GM18519 (cell line): ENCODE measurements around the gene WT1.
"Not testable (repeated sequence)": the region's sequence is repeated elsewhere in the genome, so short reads cannot be mapped to it uniquely, and the experiment has no call there.

Experiments used
- ATAC-seq: cut with Tn5 transposase; IDR thresholded peaks from one replicate; pipeline ENCODE4 v1.9.1; 2021; ENCODE audit warnings: mild to moderate bottlenecking, moderate library complexity; ENCODE audit not compliant: unreplicated experiment, low FRiP score

WT1 gene

DNA sequence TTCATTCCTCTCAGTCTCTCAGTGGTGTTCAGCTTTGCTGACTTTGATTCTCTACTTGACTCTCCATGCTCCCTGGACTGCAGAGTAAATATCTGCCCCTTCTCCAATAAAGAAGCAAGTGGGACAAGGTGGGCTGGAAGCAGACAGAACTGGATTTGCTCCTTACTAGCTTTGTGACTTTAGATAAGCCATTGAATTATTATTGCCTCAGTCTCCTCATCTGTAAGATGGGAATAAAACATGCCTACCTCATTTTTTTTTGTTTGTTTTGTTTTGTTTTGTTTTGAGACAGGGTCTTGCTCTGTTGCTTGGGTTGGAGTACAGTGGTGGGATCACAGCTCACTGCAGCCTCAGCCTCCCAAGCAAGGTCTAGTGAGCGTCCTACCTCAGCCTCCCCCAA lies 44.6 kb downstream of the WT1 start:
- ATAC-seq: no peak

DNA sequence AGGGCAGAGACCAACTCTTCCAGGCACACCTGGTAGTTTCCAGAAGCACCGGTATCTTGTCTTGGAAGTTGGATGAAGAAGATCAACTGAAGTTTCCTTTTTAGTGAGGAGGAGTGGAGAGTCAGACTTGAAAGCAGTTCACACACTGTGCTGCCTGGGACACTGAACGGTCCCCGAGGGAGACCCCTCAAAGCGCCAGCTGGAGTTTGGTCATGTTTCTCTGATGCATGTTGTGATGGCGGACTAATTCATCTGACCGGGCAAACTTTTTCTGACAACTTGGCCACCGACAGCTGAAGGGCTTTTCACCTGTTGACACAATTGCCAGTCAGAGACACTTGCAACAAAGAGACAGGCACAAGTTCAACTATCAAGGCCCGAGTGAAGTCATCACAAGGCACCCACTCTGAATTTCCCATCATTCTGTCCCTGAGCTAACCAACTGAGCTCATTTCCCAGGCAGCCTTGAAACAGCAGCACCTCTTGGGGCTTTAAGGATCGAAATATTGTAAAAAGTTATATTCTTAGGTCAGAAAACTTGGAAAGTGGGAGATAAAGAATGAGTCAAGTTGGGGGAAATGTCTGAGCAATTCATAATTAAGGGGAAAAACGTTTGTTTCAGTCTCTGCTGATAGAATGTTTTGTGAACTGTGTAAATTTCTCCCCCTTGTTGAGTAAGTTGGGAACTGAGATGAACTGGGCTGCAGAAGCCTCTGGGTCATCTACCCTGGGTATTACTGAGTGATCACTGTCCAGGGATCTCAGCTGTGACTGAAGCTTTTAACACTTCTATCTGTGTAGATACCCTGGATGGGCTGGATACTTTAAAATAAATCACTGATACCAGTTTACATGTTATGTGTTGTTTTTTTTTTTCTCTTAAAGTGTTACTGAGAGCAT lies 46.2 kb downstream of the WT1 start:
- ATAC-seq: no peak

DNA sequence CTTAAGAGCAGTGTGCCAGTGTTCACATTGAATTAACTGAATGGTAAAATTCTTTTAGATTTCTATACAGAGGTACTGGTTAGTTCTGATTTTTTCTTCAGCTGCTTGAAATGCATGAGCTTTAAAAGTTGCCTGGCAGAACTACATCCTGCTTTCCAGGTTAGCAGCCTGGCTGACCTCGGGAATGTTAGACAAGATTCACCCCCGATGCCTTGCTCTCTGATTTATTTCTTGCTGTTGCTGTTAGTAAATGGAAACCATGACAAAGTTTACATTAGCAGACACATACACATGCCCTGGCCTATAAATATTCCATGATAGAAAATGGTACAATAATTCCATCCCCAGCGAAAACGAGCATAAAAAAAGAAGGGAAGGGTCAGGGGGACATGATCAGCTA lies 47.0 kb downstream of the WT1 start:
- ATAC-seq: no peak

DNA sequence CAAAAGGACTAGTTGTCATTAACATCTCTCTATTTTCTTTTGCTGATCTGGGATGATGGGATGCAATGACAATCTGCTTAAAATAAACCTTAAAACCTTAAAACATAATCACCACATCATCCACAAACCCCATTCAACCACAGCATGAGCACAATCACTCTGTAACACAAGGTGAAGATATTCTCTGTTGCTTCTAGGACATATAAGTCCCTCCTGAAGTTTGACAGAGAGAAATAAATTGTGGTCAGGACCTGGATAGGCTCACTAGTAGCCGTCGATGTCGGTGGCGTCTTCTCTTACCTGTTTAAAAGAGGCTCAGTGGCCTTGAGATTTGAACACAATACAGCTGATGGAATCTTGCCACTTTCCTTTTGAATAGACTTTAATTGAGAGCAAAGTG lies 47.9 kb downstream of the WT1 start:
- no peak for ATAC-seq

DNA sequence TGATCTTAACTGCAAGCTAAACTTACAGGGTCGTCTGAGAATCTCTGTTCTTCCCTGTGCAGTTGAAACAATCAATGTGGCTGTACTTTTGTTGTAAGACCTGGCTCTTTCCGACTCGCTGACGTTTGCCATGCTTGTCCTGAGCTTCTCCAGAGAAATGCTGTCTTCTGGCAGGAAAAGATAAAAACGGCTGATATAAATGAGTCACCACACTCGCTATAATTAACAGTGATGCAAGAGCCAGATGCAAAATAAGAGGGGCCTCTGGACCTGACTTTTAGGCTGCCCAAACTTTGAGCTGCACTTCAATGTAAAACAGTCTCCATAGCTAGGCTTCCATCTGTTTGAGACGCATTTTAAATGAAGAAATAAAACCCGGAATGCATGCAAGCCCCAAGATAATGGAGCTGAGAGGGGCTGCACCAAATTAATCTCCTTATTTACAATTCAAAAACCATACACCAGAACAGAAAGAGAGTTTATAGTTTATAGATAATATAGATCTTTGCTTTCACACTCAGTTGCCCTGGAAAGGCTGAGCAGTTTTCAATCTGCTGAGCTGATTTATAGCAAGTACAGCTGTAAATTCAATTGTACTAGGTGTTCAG lies 48.5 kb downstream of the WT1 start:
- no peak for ATAC-seq

DNA sequence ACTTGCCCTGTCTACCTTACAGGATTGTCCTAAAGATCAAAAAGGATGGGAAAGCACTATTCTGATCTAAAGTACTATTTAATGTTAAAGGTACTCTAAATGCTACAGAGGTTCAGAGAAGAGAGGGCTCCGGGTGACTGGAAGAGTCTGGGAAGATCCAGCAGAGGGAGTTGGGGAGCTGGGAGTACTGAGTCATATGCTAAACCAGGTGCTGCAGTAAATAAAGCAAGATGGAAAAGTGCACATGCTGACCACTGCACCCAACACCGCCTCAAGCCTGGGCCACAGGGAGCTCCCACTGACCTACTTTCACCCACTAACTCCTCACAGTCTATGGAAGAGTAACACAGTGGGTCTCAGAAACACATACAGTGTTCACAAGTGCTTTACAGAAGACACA lies 49.3 kb downstream of the WT1 start:
- ATAC-seq: no peak

DNA sequence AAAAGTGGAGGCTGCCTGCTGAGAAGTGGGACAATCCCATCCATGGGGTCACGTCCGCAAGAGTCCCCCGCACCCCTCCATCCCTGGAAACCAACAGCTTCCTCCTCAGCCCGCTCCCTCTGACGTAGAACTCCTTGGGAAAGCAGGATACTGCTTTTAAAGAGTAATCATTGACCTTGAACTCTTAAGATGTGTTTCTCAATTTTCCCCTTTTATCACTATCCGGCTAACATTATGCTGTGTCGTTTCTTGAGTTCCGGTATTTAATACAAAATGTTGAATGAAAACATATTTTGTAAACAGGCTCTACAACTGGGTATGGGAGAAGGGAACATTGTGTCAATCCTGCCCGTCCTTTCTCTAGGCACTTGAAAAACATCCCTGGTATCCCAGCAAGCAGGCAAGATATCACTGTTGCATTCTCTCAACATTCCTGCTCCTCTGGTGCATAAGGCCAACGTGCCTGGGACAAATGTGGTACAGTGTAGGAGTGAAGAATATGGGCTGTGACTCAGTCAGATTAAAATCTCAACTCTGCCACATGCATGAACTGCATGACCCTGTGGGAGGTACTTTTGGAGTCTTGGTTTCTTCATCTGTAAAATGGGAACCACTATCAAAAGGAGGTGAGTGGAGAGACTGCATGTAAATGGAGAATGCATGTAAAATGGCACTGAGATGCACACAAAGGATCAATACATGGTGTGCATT lies 52.8 kb downstream of the WT1 start:
- ATAC-seq: no peak

DNA sequence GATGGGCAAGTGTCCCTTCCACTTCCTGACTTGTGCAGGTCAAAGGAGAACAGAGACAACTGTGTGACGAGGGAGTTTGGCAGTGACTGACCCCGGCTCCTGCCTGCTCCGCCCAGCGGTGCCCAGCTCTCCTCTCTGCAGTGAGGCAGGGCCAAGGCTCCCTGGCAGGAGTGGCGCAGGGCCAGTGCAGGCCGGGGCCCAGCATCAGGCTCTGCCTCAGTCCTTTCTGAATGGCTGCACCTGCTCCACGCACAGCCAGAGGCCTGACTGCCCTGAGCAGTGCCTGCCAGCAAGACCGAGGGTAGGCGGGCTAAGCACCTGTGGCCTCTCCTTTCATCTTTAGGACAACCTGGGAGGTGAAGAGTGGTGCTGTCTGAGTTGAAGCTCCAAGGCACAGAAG lies 54.2 kb downstream of the WT1 start:
- no peak for ATAC-seq

DNA sequence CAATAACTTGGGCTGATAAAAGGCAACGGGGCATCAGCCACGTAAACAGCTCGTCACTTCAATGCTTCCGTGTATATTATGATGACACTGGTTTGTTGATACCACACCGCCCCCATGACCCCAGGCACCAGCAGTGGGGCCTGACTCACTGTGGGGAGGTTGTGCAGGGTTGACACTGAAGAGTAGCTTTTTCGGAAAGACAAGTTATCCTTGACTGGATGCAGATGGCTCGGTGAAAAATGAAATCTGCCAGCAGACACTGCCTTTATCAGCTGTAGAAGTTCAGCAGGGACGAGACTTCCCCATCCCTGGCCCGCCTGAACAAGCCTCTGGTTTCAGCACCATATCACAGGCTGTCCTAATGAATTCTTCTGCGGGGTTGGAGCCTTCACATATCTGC lies 55.6 kb downstream of the WT1 start:
- no peak for ATAC-seq

DNA sequence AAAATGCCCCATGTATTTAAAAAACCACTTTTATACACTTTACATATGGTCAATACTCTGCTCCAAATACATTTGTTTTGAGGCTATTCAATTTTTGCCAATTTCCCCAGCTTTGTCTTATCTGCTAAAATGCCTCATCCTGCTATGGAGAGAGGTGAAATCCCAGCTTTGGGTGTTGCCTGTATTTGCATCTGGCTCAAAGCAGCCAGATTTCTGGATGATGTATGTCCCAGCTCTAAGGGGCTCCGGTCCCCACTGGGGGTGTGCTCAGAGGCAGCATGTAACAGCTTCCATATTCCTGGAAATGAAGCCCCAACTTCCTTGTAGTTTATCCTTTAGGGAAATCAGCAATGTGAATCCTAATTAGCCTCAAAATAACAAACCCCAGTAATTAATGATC lies 59.5 kb downstream of the WT1 start:
- no peak for ATAC-seq

DNA sequence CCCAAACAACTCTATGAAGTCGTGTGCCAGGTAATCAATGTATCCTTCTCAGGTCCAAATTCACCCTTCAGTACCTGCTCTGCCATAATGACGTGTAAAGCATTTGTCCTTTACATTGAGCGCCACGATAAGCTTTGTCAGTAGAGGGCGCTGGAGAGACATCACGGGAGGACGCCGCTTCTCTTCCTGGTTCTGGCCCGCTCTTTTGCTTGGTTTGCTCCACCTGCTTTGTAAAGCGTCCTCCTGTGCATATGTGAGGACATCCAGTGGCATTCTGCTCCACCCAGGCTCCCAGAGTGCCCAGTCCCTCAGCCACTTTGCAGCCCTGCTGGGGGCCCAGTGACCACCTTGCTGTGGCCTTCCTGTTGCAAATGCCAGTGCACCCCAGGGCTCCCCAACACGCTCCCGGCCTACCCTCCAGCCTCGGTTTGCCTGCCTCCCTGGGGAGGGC lies 61.1 kb downstream of the WT1 start:
- ATAC-seq: no peak

DNA sequence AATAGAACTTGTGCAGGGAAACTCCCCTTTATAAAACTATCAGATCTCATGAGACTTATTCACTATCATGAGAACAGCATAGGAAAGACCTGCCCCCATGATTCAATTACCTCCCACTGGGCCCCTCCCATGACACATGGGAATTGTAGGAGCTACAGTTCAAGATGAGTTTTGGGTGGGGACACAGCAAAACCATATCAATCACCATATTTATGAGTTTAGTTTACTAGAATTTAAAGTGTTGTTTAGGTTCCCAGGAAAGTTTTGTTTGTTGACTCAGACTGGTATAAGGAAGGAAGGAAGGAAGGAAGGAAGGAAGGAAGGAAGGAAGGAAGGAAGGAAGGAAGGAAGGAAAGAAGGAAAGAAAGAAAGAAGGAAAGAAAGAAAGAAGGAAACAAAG lies 65.4 kb downstream of the WT1 start:
- ATAC-seq: not testable (repeated sequence)

DNA sequence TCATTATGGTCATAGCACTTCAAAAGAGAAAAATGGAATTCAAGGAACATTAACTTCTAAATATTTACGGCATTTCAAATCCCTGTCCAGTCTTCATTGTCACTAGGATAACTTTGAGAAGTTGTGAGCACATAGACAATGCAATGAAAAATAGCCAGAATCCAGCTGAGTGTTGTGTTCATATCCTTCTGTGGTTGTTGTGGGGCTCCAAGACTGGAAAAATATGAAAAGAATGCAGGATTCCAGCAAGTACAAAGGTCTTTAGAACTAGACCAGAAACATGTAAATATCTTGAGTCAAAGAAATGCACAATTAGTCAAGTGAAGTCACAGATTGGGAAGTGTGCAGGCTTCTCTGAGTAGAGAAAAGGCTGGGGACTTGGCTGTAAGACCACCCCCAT lies 68.7 kb downstream of the WT1 start:
- ATAC-seq: no peak

DNA sequence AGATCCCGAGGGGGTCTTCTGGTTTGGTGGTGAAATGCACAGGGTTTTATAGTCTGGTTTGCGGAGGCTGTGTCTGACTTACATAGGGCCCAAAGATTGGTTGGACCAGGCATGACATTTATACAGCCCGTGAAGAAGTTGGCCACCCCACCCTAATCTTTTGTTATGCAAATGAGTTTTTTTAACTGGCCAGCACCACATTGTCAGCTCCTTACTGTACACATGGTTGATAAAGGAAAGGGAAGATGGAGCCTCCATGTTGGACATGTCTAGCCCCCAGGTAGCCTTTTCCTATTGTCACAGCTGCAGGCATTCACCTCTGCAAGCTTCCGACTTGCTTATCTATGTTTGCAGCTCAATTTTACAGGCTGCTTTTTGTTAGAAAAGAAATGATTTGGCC lies 70.1 kb downstream of the WT1 start:
- no peak for ATAC-seq

DNA sequence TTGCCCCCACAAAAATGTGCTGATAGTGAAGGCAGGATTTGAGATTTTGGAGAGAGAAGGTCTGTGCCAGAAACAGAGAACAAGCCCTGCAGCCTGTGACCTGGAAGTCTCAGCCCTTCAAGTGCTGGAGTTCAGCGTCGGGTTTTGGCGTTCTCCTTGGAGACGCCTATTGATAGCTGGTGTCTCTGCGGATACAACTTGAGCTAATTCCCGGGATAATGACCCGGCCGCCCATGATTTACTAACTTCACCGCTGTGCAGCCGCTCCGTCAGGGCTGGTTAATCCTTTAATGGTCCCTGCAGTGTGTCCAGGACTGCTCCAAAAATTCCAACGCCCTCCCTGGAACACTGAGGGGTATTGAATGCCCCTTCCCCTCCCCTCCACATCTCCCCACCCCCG lies 76.6 kb downstream of the WT1 start:
- ATAC-seq: no peak

DNA sequence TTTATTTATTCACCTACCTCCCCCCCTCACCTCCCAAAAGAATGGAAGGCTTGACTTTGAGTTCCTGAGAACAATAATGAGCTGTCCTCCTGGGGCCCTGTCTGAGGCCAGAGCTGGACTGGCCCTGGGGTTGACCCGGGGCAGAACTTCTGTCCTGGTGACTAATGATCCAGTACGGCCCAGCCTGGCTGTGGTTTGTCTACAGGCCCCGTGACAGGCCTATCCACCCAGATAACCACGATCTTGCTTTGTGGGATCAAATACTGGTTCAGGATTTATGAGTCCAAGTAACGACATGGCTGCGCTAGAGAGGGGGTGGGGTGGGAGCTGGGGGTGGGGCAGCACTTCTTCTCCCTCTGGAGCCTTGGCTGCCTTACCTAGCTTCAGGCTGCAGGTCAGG lies 81.5 kb downstream of the WT1 start:
- no peak for ATAC-seq

DNA sequence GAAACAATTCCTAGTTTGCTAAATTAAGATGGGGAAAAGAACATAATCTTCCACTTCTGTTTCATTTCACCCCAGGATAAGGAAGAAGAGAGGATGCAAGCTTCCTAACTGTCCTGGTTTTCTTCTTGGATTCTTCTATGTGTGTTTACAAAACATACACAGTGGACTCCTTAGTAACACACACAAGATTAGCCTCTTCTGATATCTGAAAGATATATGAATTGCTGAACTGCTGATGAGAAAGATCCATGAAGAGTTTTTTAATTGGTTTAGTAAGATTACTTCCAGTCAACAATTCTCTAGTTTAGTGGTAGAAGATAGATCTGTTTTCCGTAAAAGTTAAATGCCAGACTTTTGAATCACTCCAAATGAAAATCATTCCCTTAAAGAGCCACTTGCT lies 86.8 kb downstream of the WT1 start:
- no peak for ATAC-seq

DNA sequence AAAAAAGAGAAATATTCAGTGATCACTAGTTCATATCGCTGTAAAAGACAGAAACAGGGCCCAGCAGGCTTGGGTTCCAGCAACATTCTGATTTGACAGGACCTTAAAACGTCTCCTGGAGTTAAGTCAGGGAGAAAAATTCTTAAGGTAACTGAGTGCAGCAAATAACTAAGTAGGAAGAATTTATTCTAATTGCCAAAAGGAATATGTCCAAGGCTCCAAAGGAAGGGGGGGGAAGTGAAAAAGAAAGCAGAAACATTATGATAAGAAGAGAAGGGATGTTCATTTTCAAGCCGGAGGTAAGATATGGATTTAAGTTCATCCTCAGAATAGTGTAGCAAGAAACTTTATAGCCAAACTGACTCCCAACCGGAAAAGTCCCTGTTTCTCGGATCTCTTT lies 90.4 kb downstream of the WT1 start:
- no peak for ATAC-seq

DNA sequence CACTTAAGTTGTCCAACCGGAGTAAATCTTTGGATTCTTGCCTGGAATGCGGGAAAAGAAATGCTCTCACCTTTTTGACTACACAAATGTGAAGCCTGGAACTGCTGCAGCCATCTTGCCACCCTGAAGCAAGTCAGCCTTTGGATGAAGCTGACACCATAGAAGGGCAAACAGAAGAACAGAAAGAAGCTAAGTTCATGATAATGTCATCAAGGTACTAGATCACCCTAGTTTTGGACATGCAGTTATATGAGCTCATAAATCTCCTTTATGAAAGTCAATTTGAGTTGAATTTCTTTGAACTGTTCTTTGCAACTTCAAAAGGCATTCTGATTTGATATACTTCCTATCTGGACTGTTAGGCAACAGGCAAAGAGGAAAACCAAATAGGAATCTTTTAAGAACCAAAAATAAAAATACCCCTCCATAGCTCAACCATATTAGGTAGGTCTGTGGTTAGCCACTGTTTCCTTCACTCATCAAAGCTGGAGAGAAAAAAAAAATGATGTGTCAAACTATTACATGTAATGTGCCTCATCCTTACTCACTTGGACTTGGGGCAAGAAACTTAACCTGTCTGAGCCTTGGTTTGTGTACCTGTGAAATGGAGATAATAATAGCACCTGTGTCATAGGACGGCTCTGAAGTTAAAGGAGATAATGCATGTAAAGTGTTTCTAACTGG lies 91.9 kb downstream of the WT1 start:
- no peak for ATAC-seq

DNA sequence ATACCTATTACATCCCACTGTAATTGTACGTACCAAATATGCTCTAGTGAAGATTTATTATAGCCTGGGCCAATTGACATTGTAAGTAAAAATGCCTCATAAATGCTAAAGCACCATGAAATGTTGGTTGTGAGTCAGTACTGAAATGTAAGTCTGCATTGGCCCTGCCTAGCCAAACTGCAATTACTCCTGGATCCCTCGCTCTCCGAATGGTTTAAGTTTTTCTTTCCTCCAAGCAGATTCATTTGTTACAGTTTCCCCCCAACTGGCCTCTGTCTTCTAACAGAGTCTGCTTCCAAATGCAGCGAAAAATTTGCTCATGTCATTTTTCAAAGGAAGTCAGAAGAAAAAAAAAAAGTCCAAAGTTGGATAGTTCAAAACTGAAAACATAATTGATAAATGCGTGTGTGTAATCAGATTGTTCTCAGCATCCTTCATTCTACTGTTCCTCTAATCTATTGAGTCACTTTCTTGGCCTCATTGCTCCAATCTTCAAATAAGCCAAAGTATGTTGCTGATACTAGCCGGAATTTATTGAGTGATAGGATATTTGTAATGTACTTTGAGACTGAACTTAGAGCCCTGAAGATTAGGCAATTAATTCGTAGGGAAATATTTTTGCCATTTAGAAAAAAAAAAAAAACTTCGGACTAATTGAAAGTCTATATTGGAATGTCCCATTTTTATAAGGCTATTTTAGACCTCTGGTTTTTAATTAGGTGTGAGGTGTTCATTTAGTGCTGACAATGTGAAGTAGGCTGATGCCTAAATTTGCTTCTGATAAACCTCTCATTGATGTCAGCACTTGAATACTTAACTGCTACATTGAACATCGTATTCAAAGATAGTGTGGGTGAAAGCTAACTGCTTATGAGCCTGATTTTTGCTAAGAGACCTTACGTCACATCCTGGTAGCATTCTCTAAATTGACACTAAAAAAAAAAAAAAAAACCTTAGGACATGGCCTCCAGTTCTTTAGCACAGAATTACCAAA lies 93.4 kb downstream of the WT1 start:
- ATAC-seq: no peak
